ENCODE measurements around the gene RPS19. TPM values are rescaled to one million over a fixed set of nuclear protein-coding genes. Genes with fewer than 3 reads are reported as not detected.

RPS19 gene
- total RNA-seq, 1 donor from 2014 or later = 2,232 TPM

GRCh38 chr19:41917676-41918075 is 57.6 kb downstream of the RPS19 start:
- H3K9me3 Mint-ChIP-seq (ENCODE audit: low read depth) = no peaks in the 10 kb centered on the region
- DNase-seq (ENCODE audit: low spot score, unreplicated experiment) = no peak
- H3K4me1 Mint-ChIP-seq (ENCODE audit: low read depth) = no peaks in the 10 kb centered on the region
- no peak for TF ChIP-seq CTCF (IDR thresholded peaks at IDR 0.05; ENCODE audit: unreplicated experiment)
- H3K36me3 Mint-ChIP-seq (ENCODE audit: insufficient read depth) = no peaks in the 10 kb centered on the region
- no peak overlapping the region for H3K27ac Mint-ChIP-seq
- H3K27me3 Mint-ChIP-seq = peaks cover 28% of the 10 kb centered on the region
- H3K4me3 Mint-ChIP-seq (ENCODE audit: low read depth) = no peak overlapping the region

GRCh38 chr19:41918095-41918494 is 58.0 kb downstream of the RPS19 start:
- H3K9me3 Mint-ChIP-seq (ENCODE audit: low read depth) = no peaks in the 10 kb centered on the region
- no peaks in the 10 kb centered on the region for H3K4me1 Mint-ChIP-seq (ENCODE audit: low read depth)
- no peak for DNase-seq (ENCODE audit: low spot score, unreplicated experiment)
- H3K4me3 Mint-ChIP-seq (ENCODE audit: low read depth) = no peak overlapping the region
- no peak for TF ChIP-seq CTCF (IDR thresholded peaks at IDR 0.05; ENCODE audit: unreplicated experiment)
- H3K27ac Mint-ChIP-seq = no peak overlapping the region
- no peaks in the 10 kb centered on the region for H3K36me3 Mint-ChIP-seq (ENCODE audit: insufficient read depth)
- peaks cover 27% of the 10 kb centered on the region for H3K27me3 Mint-ChIP-seq

DNA sequence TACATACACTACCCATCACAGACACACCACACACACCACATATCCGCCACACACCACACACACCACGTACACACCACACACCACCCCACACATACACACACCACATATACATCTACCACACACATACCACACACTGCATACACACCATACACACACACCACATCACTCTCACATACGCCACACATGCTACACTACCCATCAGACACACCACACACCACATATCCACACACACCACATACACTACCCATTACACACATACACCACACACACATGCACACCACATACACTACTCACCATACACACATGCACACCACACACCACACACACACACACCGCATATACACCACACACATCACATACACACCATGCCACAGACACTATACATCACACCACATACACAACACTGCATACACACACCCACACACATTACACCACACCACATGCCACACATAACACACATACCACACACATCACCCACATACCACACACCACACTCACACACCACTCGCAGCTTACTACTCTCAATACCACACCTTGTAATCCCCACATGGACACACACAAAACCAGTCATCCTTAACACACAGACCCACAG is 58.7 kb downstream of the RPS19 start:
- no peaks in the 10 kb centered on the region for H3K9me3 Mint-ChIP-seq (ENCODE audit: low read depth)
- H3K36me3 Mint-ChIP-seq (ENCODE audit: insufficient read depth) = no peaks in the 10 kb centered on the region
- TF ChIP-seq CTCF (IDR thresholded peaks at IDR 0.05; ENCODE audit: unreplicated experiment) = no peak
- no peak for DNase-seq (ENCODE audit: low spot score, unreplicated experiment)
- H3K27me3 Mint-ChIP-seq = peaks cover 25% of the 10 kb centered on the region
- no peak overlapping the region for H3K27ac Mint-ChIP-seq
- H3K4me1 Mint-ChIP-seq (ENCODE audit: low read depth) = no peaks in the 10 kb centered on the region
- no peak overlapping the region for H3K4me3 Mint-ChIP-seq (ENCODE audit: low read depth)

DNA sequence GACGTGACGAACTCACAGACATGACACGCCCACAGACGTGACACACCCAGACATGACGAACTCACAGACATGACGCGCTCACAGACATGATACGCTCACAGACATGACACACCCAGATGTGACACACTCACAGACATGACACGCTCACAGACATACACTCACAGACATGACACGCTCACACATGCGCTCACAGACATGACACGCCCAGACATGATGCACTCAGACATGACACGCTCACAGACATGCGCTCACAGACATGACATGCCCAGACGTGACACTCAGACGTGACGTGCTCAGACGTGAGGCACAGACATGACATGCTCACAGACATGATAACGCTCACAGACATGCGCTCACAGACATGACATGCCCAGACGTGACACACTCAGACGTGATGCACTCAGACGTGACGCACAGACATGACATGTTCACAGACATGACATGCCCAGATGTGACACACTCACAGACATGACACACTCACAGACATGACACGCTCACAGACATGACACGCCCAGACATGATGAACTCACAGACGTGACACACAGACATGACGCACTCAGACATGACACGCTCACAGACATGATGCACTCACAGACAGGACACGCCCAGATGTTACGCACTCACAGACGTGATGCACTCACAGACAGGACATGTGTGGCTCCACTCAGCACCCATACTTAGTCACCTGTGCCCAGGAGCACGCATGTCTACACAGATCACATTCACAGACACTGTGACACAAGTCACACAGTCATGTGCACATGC is 60.1 kb downstream of the RPS19 start:
- H3K27ac Mint-ChIP-seq = no peak overlapping the region
- H3K27me3 Mint-ChIP-seq = peaks cover 18% of the 10 kb centered on the region
- no peaks in the 10 kb centered on the region for H3K4me1 Mint-ChIP-seq (ENCODE audit: low read depth)
- DNase-seq (ENCODE audit: low spot score, unreplicated experiment) = no peak
- no peak overlapping the region for H3K4me3 Mint-ChIP-seq (ENCODE audit: low read depth)
- no peak for TF ChIP-seq CTCF (IDR thresholded peaks at IDR 0.05; ENCODE audit: unreplicated experiment)
- H3K9me3 Mint-ChIP-seq (ENCODE audit: low read depth) = no peaks in the 10 kb centered on the region
- no peaks in the 10 kb centered on the region for H3K36me3 Mint-ChIP-seq (ENCODE audit: insufficient read depth)

GRCh38 chr19:41920882-41921576 is 61.0 kb downstream of the RPS19 start:
- Mint-ChIP-seq H3K27ac (no peak overlapping the region), H3K4me3 (ENCODE audit: low read depth) (no peak overlapping the region), H3K9me3 (ENCODE audit: low read depth) (no peaks in the 10 kb centered on the region), H3K27me3 (peaks cover 18% of the 10 kb centered on the region), H3K36me3 (ENCODE audit: insufficient read depth) (no peaks in the 10 kb centered on the region), H3K4me1 (ENCODE audit: low read depth) (no peaks in the 10 kb centered on the region)
- no peak for TF ChIP-seq CTCF (IDR thresholded peaks at IDR 0.05; ENCODE audit: unreplicated experiment)
- no peak for DNase-seq (ENCODE audit: low spot score, unreplicated experiment)
